ENCODE data around the gene EFCAB5.
"Not testable (repeated sequence)": the region's sequence is repeated elsewhere in the genome, so short reads cannot be mapped to it uniquely, and the experiment has no call there.

Gene EFCAB5
- total RNA-seq: 0.09 to 1.1 reads per million in 2 experiments

DNA sequence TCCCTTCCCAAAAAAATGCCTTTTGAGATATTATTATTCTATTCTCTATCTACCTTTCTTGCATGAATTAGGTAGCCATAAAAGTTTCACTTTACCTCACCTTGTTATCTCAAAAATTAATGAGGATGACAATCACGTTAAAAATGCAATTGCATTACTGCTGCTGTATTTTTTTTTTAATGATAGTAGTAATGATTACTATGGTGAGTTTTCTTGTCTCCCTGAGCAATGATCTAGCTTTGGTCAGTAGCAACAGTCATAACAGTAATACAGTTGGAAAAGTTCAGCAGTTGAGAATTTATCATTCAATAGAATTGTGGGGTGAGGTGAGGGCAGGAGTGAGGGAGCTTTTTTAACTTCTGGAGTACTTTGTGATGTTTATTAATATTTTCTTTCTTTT is at the start of gene EFCAB5:
EFCAB5 (plus strand) TSS at position 301 of the 400 bp plus-strand sequence. CDS start 163 bp downstream, outside the sequence.
- DNase-seq (ENCODE audit: low read depth): no peak

DNA sequence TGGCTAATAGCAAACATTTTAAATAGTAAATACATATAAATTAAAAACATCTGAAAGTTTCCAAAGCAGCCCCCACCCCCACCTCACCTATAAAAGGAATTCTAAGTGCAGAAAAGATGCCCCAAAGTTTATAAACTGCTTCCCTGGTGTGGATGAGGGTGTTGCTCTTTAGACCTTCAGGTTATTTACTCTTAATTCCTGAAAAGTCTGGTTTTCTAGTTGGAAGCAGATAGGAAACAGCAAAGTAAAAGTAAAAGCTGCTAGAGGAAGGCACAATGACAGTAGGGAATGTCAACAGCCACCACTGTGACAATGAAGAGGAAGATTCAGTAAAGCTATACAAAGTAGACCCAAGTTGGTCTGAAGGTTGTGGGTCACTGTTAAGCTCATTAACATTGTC is 49.2 kb upstream of the EFCAB5 start:
- no peak for DNase-seq (ENCODE audit: low read depth)

DNA sequence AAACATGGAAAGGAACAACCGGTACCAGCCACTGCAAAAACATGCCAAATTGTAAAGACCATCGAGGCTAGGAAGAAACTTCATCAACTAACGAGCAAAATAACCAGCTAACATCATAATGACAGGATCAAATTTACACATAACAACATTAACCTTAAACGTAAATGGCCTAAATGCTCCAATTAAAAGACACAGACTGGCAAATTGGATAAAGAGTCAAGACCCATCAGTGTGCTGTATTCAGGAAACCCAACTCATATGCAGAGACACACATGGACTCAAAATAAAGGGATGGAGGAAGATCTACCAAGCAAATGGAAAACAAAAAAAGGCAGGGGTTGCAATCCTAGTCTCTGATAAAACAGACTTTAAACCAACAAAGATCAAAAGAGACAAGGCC is 44.3 kb upstream of the EFCAB5 start:
- DNase-seq (ENCODE audit: low read depth): not testable (repeated sequence)

DNA sequence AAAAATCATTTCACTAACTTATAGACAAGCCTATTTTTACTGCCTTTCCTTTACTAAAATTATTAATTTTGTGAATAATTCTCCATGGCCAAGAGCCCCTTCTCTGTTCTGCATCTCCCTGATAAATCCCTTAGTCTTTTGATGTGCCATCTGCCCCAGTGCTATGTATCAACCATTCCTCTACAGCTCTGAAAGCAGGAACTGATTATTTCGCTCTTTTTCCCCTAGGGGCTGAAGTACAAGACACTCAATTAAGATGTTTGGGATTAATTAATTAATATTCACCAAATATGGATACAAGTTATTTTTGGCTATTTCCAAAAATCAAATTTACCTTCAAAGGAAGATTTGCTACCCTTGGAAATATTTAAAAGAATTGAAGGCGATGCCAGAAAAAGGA is 38.0 kb upstream of the EFCAB5 start:
- DNase-seq (ENCODE audit: low read depth): no peak

DNA sequence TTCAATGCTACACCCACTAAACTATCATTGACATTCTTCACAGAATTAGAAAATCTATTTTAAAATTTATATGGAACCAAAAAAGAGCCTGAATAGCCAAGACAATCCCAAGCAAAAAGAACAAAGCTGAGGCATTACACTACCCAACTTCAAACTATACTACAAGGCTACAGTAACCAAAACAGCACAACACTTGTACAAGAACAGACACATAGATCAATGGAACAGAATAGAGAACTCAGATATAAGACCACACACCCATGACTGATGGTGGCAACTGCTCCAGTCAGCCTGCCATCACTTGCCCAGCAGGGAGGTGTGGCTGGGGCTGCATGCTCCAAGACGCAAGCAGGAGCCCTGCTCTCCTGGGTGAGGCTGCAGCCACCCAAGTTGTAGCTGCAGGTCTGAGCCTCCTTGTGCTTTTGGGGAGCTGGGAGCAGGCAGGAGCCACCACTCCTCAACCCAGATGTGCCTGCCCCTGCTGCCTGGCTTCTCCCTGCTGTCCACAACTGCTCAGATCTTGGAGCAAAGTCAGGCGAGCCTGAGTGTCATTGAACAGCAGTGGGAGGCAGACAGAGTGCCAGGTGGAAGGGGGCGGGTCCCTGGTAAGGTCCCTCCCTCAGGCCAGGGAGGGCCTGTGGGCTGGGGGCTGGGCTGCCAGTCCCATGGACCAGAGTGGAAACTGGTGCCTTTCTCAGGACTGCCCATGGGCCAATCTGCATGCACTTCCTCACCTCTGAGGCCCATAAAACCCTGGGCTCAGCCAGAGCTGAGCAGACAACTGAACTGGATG is 36.2 kb upstream of the EFCAB5 start:
- no peak for DNase-seq (ENCODE audit: low read depth)

DNA sequence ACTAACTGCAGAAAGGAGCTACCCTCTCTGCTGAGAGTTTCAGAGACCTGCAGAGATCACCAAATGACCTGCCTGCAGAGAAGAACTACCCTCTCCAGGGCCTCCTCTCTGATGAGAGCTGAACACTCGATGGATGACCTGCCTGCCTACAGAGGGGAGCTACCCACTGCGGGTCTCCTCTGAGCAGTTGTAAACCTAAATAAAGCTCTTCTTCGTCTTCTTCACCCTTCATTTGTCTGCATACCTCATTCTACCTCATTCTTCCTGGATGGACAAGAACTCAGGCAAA is 35.6 kb upstream of the EFCAB5 start:
- no peak for DNase-seq (ENCODE audit: low read depth)

DNA sequence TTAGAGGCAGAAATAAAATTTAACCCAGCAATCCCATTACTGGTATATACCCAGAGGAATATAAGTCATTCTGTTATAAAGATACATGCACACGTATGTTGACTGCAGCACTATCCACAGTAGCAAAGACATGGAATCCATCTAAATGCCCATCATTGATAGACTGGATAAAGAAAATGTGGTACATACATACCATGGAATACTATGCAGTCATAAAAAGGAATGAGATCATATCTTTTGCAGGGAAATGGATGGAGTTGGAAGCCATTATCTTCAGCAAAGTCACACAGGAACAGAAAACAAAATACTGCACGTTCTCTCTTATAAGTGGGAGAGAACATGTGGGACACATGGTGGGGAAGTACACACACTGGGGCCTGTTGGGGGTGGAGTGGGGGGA is 34.5 kb upstream of the EFCAB5 start:
- no peak for DNase-seq (ENCODE audit: low read depth)

DNA sequence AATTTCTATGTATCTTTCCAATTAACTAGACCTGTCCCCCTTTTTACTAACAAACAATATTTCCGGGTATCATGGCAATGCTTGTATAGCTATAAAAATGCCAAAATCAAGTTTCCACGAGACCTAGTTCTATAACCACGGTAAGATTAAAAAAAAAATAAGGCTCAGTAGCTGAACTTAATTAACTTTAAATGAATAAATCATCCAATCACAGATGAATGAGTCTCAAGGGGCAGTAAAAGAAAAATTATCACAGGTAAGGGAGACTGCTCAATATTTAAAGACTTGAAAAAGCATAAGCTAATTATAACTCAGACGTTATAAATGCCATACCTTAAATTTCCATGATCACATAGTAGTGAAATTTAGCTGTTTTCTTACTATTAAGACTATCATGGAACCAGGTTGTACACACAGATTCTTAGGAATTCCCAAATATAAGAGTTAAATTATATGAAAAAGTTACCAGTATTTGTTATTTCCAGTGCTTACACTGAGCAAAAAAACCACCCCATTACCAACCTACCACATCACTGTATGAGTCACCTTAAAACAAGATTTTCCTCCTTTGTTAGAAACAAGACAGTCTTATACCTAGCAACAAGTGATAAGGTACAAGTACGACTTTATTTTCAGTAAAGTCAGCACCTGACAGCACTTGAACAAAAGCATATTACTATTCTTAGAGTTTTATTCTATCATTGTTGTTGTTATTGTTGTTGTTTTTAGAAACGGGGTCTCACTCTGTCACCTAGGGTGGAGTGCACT is 32.0 kb upstream of the EFCAB5 start:
- no peak for DNase-seq (ENCODE audit: low read depth)

DNA sequence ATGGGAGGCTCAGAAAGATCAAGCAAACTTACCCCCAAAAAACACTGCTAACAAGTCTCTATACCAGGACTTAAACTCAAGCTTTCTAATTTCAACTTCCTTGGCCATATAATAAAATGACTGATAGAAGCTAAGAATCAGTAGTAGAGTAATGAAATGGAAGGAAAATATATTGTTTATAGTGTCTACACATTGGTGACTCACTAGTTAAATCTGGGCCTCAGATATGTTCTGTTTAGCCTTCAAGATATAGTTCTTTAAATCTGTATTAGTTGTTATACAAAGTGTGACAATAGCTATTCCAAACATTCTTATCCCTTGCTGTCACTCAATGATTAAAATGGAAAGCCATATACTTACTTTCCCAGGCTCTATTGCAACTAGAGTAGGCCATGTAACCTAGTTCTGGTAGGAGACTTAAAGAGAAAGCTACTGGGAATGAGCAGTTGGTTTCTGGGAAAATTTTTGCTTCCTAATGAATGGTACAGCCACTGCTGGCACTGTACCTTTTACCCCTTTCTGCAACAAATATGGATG is 29.7 kb upstream of the EFCAB5 start:
- no peak for DNase-seq (ENCODE audit: low read depth)

DNA sequence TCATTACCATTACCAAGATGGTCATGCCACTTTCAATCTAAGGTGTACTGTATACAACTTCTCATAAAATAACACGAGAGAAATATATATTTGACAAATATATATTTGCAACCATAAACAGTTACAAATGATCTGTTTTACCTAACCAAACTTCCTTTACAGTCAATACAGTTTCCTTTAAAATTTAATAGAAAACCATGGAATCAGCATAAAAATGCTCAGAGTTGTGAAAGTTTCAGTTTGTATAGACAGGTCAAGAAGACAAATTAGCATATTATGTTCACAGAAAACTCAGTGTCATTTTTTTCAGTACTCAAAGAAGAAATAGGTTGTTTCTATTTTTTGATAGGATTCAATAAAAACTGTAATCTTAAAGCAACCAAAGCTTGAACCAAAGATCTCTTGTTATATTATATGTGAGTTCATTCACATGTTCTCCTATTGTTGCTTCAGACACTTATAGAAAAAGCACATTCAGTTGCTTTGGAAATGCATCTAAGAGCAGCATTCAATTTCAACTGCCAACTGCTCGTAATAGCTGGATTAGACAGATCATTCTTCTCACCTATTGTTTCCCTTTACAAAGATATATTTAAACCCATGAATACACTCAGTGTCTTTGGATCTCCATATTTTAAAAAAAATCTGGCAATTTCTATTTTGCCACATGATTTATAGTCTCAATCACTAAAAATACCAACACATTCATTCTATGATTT is 26.5 kb upstream of the EFCAB5 start:
- DNase-seq (ENCODE audit: low read depth): no peak

DNA sequence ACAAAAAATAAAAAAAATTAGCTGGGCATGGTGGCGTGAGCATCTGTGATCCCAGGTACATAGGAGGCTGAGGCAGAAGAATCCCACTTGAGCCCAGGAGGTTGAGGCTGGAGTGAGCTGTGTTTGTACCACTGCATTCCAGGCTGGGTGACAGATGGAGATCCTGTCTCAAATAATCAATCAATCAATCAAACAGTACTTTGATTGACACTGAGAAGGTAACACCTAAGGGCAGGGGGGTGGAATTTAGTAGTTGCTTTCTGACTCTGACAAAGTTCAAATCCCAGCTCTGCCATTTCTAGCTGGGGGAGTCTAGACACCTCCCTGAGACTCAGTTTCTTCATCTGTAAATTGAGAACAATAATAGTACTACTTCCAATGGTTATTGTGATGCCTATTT is 23.4 kb upstream of the EFCAB5 start:
- no peak for DNase-seq (ENCODE audit: low read depth)

DNA sequence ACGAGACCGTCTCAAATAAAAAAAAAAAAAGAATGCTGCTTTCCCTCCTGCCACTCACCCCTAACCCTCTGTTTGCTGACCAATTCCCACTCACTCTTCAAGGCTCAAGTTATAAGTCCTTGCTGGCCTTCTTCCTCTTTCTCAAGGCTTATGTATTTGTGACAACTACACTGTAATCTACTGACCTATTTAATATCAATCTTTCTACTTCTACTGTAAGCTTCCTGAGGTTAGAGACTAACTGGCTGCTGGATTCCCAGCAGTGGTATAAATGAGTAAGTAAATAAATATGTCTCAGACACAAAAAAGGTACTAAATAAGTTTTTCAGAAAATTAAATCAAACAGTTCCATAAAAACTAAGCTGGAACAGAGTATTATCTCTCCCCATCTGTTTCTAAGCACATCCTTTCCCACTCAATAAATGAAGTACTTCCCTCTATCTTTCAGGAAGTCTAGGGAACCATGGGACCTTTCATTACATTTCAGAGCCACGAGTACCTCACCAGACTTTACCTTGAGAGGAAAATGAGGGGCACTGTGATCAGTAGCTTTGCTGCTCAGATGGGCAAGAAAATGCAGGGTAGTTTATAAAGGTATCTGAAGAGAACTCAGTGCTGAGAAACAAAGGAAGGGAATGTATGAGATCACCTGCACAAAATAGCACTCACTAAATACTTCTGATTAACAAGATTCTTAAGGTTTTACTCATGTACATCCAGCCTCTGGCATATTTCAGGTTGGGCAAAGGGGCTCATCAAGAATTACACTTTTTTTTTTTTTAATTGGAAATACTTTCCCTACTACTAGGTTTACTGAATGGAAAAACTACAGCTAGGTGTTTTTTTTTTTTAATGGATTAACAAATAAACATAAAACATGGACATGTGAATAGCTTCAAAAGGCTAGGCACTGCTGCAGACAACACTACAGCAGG is 22.2 kb upstream of the EFCAB5 start:
- DNase-seq (ENCODE audit: low read depth): no peak

DNA sequence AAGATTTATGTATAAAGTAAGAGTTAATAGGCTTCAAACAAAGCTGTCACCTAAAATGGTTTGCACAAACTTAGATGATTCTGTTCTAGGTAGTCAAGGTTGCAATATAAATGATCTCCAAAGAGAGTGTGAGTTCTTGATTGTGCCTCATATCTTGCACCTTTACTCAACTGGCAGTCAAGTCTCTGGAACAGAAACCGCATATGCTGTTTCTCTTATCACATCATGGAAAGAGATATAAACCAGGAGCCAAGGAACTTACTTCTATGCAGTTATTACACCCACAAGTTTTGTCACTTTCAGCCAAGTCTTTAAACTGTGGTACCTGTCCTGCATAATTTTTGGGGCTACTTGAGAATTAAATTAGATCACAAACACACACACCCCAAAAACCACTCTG is 16.6 kb upstream of the EFCAB5 start:
- DNase-seq (ENCODE audit: low read depth): no peak

DNA sequence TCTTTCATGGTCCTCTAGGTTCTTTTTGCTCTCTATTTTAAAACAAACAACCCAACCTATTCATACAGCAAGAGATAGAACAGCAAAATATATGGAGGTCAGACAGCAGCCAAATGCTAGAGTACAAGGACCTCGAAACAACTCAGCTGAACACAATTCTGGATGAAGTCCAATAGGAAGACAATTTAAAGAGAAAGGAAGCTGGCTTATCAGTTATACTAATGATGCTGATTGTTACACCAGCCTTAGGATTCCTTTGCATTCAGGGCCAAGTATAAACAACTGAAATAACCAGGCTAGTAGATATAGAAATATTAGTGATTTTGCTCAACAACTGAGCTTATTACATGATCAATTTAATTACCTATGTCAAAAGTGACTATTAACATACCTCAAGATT is 13.9 kb upstream of the EFCAB5 start:
- no peak for DNase-seq (ENCODE audit: low read depth)

DNA sequence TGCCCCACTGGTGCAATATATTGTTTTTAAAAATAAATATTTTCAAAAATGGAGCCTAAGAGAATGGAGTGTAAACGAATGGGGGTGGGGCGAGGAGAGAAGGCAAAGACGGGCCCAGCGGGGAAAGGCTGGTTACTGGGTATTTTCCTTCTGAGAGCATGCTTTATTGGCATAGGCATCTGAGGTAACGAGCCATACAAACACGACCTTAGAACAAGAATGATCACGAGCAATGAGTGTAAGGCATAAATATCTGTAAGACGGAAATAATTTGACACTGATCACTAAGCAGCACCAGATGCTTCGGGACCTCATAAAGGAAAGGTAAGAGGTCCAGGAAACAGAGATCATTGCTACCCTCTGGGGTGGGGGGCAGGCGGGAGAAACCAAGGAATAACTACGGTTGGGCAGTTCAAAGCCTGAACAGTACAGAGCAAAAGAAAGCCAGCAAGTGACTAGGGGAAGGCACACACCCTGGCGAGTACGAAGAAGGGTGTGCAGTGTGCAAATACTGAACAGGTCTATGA is 12.4 kb upstream of the EFCAB5 start:
- no peak for DNase-seq (ENCODE audit: low read depth)

DNA sequence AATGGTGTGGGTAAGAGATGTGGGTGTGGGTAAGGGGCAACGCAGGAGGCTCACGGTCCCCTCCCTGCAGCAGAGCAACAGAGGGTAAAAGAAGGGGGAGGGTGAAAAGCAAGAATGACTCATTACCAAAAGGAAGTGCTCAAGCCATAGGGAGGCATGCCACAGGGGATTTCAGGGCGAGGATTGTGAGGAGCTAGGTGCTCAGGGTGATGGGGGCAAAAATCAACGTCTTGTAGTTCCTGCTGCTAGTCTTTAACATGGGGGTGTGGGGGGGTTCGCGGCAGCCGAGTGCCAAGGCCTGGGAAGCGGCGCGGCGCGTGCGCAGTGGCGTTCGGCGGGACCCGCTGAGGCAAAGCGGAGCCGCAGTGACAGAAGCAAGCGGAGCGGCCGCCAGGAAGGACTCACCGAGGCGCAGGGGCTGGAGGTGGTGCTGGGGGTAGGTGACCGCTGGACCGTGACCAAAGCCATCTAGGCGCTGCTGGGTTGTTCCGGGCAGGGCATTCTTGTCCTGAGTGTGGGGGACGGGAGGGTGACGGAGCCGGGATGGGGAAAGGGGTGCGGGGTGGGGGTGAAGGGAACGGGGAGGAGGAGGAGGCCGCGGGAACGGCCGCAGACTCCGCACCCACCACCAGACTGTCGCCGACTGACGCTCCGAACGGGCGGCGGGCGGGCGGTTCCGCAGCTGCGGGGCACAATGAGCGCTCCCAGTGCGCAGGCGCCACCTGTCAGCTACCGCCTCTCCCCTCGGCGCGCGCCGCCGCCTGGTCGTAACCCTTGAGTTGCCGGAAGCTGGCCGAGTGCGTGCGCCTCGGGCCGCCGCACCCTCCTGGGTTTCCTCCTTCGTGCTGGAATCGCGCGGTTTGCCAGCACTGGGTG is 11.7 kb upstream of the EFCAB5 start, which contains the start of gene SSH2:
SSH2 (minus strand) TSS at position 696 of the 876 bp plus-strand sequence; CDS start at position 468, 228 bp downstream.
- peak; percentile 85 for DNase-seq (ENCODE audit: low read depth)

DNA sequence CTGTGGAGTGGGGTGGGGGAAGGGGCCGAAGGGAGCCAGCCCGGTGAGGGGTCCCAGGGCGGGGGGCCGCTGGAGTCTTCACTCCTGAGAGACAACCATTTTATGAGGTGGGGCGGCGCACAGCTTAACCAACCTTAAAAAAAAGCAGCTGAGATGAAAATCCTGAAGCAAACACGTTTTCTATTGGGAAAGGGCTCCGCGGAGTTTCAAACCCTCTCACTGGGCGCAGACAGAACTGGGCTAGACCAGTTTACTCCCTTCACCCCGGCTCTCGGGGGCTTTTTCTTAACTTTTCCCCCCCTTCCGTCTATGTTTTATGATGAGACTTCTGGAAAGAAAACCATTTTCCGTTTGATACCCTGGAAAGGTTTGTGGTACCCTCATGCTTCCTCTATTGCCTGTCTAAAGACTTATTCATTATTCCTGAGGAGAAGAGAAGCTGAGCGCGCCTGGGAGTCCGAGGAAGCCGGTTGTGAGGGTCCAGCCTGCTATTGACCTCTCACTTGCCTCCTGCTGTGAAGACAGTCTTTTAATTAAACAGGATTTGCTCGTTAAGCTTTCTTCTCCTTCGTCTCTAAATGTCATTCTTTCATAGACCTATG is 10.9 kb upstream of the EFCAB5 start:
- DNase-seq (ENCODE audit: low read depth): no peak

DNA sequence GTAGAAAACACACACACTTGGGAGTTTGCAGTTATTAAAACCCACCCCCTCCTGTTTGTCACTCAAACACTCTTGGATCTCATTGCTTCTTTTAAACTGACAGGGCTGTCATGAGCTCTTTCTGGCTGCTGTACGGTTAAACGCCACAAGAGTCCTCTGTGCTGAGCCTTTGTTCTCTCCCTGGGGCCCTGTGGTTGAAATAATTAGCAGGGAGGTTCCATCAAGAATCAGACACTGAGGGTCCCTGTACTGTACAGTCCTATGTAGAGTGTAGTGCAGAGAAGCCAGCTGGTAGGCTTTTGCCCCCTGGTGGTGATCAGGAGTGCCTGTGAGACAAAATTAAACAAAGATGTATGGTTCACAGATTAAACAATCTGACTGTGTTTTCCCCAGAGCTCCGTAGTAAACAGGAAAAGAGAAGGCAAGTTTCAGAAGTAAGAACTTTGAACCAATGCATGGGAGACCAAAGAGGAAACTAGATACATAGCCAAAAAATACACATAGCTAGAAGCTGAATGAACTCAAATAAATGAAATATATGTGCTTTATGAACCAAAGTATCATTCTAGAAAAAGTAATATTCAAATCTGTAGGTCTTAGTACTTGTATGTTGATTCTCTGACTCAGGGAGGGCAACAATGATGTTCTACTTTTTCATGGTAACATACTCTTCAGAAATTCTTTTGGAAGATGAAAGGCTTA is 10.1 kb upstream of the EFCAB5 start:
- DNase-seq (ENCODE audit: low read depth): peak; percentile 60

DNA sequence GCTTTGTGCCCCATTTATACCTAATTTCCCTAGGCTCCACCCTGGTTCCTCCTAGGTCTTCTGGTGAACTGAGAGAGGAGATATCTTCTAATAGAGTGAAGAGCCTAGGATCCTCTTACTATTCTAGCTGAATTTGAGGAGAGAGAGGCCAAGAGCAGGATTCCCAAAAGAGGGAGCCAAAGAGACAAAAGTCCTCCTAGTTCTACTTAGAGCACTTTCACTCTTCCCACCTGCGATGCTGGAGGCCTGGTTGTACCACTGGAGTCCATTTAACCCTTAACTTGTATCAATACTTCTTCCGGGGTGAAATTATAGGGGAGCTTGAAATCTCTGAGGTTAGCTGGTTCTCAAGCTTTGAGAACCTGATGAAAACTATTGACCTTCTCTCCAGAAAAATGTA is 8.1 kb upstream of the EFCAB5 start:
- DNase-seq (ENCODE audit: low read depth): no peak
